Upper lobe of left lung (tissue), 4 donors: Measurements from ENCODE around the gene ABCB11.

ENCODE experiments used
- CTCF ChIP-seq, 6 experiments: fragments of 450-650 bp in 4 of 6; fragments of 200-600 bp in 2 of 6; sonication (generic) in 2 of 6; IDR thresholded peaks; one replicate each; pipeline ENCODE4 v1.5.1; 2016 to 2019; ENCODE audit warnings: antibody characterized with exemption in 6 of 6
- POLR2A ChIP-seq, 4 donors: fragments of 450-650 bp; IDR thresholded peaks; one replicate each; pipeline ENCODE4 v1.5.1; 2016 to 2017; ENCODE audit warnings: antibody characterized with exemption in 4 of 4, mild to moderate bottlenecking in 2 of 4
- POLR2AphosphoS5 ChIP-seq, 2 donors: sonication (generic); formaldehyde crosslinking; IDR thresholded peaks; one replicate each; pipeline ENCODE4 v1.5.1; 2017; ENCODE audit warnings: antibody characterized with exemption in 2 of 2

- TF ChIP-seq CTCF (IDR thresholded peaks at IDR 0.05) (no peak), POLR2A (IDR thresholded peaks at IDR 0.05) (no peak), POLR2AphosphoS5 (IDR thresholded peaks at IDR 0.05) (no peak)
Observed at GRCh38 chr2:169035887-169036286, 4.8 kb upstream of the ABCB11 start.
